Measurements from ENCODE around the gene RPS29. TPM values are rescaled to one million over a fixed set of nuclear protein-coding genes. Genes with fewer than 3 reads are reported as not detected.
A peak's percentile ranks its signal among the peaks of the same experiment; 100 is the strongest.
"Not testable (repeated sequence)": the region's sequence is repeated elsewhere in the genome, so short reads cannot be mapped to it uniquely, and the experiment has no call there.

Gene RPS29
- total RNA-seq, 4 donors from 2014 or later = 2,027 to 8,808 (median 4,209) TPM

GRCh38 chr14:49622022-49622607, 35.9 kb upstream of the RPS29 start:
- Histone ChIP-seq H3K36me3 (peaks cover 0 to 38% of the 10 kb centered on the region in 2 donors), H3K4me1 (peaks cover 5 to 59% (median 21%) of the 10 kb centered on the region in 3 donors), H3K9me3 (no peaks in the 10 kb centered on the region), H3K4me3 (peak overlapping the region; percentile 78 to 86), H3K27ac (peak overlapping the region in 2 of 4 donors; percentile 1 to 92), H3K27me3 (no peaks in the 10 kb centered on the region)
- TF ChIP-seq EP300 (IDR thresholded peaks at IDR 0.05) (no peak), POLR2A (IDR thresholded peaks at IDR 0.05) (no peak), CTCF (IDR thresholded peaks at IDR 0.05) (no peak), POLR2AphosphoS5 (IDR thresholded peaks at IDR 0.05) (no peak)
- 51 to 73% methylated on average over 2 to 3 of the region's 3 CpGs for WGBS, 2 donors (ENCODE audit: low coverage in 1 of 2)
- no peak for ATAC-seq

DNA sequence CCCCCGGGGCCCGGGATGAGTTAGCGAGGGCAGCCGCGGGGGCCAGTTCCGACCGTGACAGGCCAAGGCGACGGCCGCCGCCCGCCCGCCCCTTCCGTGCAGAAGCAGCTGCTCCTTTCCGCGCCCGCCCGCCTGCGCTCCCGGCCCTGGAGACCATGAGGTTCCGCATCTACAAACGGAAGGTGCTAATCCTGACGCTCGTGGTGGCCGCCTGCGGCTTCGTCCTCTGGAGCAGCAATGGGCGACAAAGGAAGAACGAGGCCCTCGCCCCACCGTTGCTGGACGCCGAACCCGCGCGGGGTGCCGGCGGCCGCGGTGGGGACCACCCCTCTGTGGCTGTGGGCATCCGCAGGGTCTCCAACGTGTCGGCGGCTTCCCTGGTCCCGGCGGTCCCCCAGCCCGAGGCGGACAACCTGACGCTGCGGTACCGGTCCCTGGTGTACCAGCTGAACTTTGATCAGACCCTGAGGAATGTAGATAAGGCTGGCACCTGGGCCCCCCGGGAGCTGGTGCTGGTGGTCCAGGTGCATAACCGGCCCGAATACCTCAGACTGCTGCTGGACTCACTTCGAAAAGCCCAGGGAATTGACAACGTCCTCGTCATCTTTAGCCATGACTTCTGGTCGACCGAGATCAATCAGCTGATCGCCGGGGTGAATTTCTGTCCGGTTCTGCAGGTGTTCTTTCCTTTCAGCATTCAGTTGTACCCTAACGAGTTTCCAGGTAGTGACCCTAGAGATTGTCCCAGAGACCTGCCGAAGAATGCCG, 35.1 kb upstream of the RPS29 start:
- peak; percentile 56 for ATAC-seq
- WGBS, 2 donors (ENCODE audit: low coverage in 1 of 2) = 10% methylated on average over 6 of the region's 65 CpGs; no CpG with 5 or more reads in 1 of the 2 donors
- Histone ChIP-seq H3K27me3 (no peaks in the 10 kb centered on the region), H3K27ac (peak overlapping the region; percentile 89 to 95 (median 92)), H3K9me3 (no peaks in the 10 kb centered on the region), H3K4me1 (peaks cover 5 to 59% (median 21%) of the 10 kb centered on the region in 3 donors), H3K4me3 (peak overlapping the region; percentile 78 to 86), H3K36me3 (peaks cover 0 to 38% of the 10 kb centered on the region in 2 donors)
- no peak for TF ChIP-seq POLR2AphosphoS5 (IDR thresholded peaks at IDR 0.05)
- TF ChIP-seq EP300 (IDR thresholded peaks at IDR 0.05) = no peak
- no peak for TF ChIP-seq CTCF (IDR thresholded peaks at IDR 0.05)
- TF ChIP-seq POLR2A (IDR thresholded peaks at IDR 0.05) = no peak

GRCh38 chr14:49620182-49621113, 34.3 kb upstream of the RPS29 start, which contains the start of the genes MGAT2 and RPL36AL:
Gene MGAT2, plus strand, starts transcription at chr14:49620799. Its CDS starts 470 bp downstream, at chr14:49621269.
Gene RPL36AL, minus strand, starts transcription at chr14:49620626. Its CDS starts 1,522 bp downstream, at chr14:49619104.
- peaks cover 0 to 39% of the 10 kb centered on the region in 2 donors for H3K36me3 ChIP-seq
- H3K4me3 ChIP-seq = peak within 1 kb of the TSS; percentile 78 to 86
- ATAC-seq = peak; percentile 100
- H3K4me1 ChIP-seq = peaks cover 5 to 59% (median 21%) of the 10 kb centered on the region in 3 donors
- no peaks in the 10 kb centered on the region for H3K9me3 ChIP-seq
- H3K27ac ChIP-seq = peak within 1 kb of the TSS; percentile 89 to 95 (median 92)
- H3K27me3 ChIP-seq = no peaks in the 10 kb centered on the region
- TF ChIP-seq POLR2AphosphoS5 (IDR thresholded peaks at IDR 0.05) (peak; percentile 98), CTCF (IDR thresholded peaks at IDR 0.05) (peak in 3 of 4 experiments; percentile 21 to 52 (median 32)), POLR2A (IDR thresholded peaks at IDR 0.05) (peak; percentile 92 to 93), EP300 (IDR thresholded peaks at IDR 0.05) (no peak)
- WGBS, 2 donors (ENCODE audit: low coverage in 1 of 2) = 0% methylated on average over 26 of the region's 85 CpGs; no CpG with 5 or more reads in 1 of the 2 donors

DNA sequence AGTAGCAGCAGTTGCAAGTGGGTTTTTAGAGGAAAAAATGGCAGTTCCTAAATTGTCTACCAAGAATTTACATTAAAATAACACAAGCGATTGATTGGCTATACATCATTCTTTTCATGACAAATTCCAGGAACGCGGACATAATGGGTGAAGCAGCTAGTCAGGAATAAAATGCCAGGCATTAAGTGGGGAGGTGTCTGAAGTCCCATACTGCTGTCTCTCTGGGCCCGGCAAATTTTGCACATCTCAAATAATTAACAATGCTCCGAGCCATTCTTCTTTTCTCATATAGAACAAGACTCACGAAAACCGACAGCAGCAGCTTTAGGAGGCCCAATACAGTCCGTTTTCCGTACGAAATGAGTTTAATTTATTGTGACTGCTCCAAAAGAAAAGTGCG, 33.5 kb upstream of the RPS29 start:
- peak overlapping the region; percentile 89 to 95 (median 92) for H3K27ac ChIP-seq
- H3K36me3 ChIP-seq = peaks cover 0 to 38% of the 10 kb centered on the region in 2 donors
- ATAC-seq = no peak
- TF ChIP-seq EP300 (IDR thresholded peaks at IDR 0.05) (no peak), POLR2AphosphoS5 (IDR thresholded peaks at IDR 0.05) (no peak), CTCF (IDR thresholded peaks at IDR 0.05) (no peak), POLR2A (IDR thresholded peaks at IDR 0.05) (no peak)
- H3K4me1 ChIP-seq = peaks cover 5 to 59% (median 21%) of the 10 kb centered on the region in 3 donors
- H3K9me3 ChIP-seq = no peaks in the 10 kb centered on the region
- H3K27me3 ChIP-seq = no peaks in the 10 kb centered on the region
- 0 to 1% methylated on average over 11 of the region's 11 CpGs for WGBS, 2 donors (ENCODE audit: low coverage in 1 of 2)
- peak overlapping the region; percentile 78 to 86 for H3K4me3 ChIP-seq

DNA sequence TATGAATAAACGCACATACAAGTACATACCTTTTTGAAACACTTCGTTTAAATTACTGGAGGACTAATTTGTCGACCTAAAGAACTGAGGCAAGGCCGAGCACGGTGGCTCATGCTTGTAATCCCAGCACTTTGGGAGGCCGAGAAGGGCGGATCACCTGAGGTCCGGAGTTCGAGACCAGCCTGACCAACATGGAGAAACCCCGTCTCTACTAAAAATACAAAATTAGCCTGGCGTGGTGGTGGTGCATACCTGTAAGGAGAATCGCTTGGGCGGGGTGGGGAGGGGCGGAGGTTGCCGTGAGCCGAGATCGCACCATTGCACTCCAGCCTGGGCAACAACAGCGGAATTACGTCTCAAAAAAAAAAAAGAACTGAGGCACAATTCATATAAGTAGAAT, 33.1 kb upstream of the RPS29 start:
- Histone ChIP-seq H3K27ac (peak overlapping the region in 1 of 4 donors; percentile 92), H3K4me1 (peaks cover 5 to 56% (median 21%) of the 10 kb centered on the region in 3 donors)
- WGBS, 2 donors (ENCODE audit: low coverage in 1 of 2) = 58 to 62% methylated on average over 8 to 18 of the region's 19 CpGs

More for the DNA sequence above, 33.1 kb upstream of the RPS29 start:
- Histone ChIP-seq H3K36me3 (peaks cover 0 to 42% of the 10 kb centered on the region in 2 donors), H3K4me3 (peak overlapping the region; percentile 78 to 86)
- not testable (repeated sequence) for H3K9me3 ChIP-seq, ATAC-seq, H3K27me3 ChIP-seq
